Activated CD8-positive, alpha-beta memory T cell treated with anti-CD3 and anti-CD28 coated beads for 1 hour (primary cell): ENCODE results near the gene AKAP13.

Experiments
- DNase-seq, 2 donors: peaks; one replicate each; pipeline ENCODE4 v3.0.0-alpha.2; 2020; ENCODE audit warnings: low read depth in 1 of 2; ENCODE audit errors: extremely low read depth in 1 of 2

The AKAP13 gene

GRCh38 chr15:85745023-85745422 lies 364.6 kb downstream of the AKAP13 start:
- no peak for DNase-seq

- no peak for DNase-seq
These were observed 365.2 kb downstream of the AKAP13 start for GRCh38 chr15:85745525-85746150.

GRCh38 chr15:85746641-85747040 lies 366.2 kb downstream of the AKAP13 start:
- DNase-seq, result no peak

GRCh38 chr15:85748176-85748575 lies 367.8 kb downstream of the AKAP13 start:
- no peak for DNase-seq

GRCh38 chr15:85748729-85749128 lies 368.3 kb downstream of the AKAP13 start:
- no peak for DNase-seq

DNA sequence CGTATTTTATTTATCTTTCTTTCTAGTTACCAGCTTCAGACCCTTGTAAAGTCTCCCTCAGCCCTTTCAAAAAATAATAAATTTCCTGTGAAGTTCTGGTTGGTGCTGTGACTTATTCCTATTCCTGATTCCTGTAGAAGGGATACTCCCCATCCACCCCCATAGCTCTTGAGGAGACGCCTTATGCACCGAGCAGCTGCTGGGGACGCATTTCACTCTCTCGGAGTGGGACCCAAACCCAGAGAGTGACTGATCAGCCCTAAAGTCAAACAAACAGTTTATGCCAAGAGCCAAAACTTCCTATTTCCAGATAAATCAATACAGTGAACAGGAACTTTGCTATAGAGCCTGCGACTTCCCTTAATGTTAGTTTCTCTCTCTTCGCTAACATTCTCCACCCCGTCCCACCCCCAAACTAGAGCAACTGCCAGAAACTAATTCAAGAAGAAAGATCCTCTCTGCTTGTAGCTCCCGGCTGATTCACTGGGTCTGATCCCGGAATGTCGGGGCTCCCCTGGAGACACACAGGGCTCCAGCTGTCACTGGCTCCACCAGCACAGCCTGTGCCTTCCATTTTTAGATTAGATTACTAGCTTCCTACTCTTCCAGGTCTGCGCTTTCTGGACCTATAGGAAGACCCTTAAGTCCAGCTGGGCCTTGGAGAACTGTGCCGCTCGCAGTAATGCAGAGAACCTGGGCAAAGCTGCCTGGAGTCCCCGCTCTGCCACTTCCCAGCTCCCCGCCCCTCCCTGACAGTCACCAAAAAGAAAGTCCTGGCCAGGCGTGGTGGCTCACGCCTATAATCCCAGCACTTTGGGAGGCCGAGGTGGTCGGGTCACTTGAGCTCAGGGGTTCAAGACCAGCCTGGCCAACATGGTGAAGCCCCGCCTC lies 369.1 kb downstream of the AKAP13 start:
- no peak for DNase-seq

DNA sequence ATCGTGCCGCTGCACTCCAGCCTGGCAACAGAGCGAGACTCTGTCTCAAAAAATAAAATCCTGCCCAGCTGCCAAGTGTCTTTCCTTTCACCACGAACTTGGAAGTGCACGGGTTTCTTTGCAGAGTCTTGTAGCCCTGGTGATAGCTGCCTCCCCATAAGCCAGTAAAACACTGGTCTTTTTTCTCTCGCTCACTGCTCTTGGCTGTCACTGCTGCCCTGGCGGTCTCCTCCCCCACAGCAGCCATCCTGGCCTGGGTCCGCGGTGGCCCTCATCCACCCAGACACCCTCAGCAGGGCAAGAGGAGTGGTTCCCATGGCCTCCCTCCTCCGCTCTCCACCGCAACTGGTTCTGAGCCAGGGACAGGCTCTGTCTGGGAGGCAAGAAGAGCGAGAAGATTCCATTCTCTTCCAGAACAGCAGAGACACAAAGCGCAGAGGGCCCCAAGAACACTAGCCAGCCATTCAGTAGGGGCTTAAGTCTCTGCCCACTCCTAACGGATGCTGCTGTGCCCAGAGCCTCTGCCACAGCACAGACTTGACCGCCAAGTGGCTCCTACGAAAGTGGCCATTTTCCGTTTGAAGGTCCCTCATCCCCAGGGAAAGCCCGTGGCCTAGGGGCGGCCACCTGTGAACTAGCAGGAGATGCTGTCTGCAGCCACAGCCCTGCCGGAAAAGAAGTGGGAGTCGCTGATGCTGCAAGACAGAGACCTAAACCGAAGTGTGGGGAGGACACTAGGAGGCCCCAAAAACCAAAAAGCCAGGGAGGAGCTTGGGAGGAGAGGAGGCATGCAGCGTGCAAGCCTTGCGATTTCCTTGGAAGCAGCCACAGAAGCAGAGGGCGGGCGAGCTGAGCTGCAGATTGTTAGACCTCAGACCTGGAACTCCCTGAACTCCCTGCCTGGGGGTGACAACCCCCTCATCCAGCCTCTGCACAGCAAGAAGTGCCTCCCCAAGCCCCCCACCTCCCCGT lies 370.2 kb downstream of the AKAP13 start:
- no peak for DNase-seq

- no peak for DNase-seq
These were observed 371.1 kb downstream of the AKAP13 start for GRCh38 chr15:85751291-85752123.

- DNase-seq, result no peak
These were observed 371.7 kb downstream of the AKAP13 start for GRCh38 chr15:85752124-85752475.

DNA sequence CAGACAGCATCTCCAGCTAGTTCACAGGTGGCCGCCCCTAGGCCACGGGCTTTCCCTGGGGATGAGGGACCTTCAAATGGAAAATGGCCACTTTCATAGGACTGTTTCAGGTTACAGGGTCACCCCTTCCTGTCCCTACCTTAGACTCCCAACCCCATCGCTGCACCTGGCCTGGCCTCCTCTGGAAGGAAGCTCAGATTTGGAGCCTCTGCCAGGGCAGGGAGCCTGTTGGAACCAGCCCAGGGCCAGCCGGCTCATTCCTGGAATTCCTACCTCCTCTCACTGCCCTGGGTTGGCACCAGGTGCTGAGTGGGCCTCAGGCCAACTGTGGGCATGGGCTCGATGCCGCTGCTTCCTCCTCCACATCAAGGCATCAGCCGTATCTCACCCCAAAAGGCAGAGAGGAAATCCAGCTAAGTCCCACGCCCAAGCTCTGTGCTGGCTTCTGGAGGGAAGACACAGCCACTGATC lies 372.1 kb downstream of the AKAP13 start:
- DNase-seq, result no peak

DNA sequence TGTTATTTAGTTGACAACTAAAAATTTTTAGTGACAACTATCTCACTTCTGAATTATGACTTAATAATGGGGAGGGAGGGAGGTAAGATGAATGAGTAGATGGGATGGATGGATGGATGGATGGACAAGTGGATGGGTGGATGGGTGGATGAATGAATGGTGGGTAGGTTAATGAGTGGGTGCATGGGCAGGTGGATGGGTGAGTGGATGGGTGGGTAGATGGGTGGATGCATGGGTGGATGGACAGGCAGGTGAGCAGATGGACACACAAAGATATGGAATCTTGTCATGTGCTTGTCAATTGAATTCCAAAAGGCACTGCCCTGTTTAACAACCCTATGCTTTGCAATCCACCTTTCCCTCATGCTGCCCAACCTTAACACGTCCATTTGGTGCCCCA lies 372.9 kb downstream of the AKAP13 start:
- DNase-seq, result no peak

DNA sequence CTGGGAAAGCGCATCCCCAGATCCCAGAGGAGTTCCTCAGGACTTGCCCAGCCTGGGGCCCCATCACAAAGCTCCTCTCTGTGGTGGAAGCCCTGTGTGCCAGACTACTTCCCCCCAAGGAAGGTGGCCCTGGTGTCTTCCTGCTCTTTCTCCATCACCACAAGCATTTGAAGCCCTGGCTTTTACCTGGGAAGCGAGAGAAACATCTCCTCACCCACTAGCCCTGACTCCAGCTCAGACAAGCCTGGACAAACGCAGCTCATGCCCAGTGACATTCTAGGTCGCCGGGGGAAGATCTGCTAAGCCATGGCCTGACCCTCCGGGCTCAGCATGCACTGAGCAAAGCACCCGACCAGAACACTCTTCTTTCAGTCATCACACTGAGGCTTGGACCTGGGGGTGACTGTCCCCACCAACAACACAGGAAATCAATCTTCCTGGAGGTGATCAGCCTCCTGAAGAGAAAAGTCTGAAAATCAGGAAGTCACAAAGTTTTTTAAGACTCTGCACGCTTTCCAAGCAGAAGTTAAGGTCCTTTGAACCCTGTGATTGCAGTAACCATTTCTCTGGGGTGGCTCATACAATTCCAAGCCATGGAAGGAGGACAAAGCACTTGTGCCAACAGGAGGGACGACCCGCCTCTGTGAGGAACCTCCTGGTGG lies 373.5 kb downstream of the AKAP13 start:
- DNase-seq, result no peak

DNA sequence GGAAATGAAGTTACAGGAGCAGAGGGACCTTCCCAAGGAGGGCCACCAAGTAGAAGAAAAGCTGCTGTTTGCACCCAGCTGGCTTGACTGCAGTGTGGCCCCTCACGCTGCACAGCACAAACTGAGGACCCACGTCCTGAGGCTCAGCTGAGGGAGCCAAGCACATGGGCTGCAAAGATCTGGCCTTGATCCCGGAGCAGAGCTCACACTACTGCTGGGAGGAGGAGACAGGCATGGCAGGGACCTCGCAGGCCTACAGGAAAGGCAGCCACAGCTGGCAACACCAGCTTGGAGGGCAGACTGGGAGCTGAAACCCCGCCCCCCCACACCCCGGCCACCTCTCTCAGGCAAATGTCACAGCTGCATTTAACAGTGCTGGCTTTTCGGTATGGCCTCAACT lies 374.6 kb downstream of the AKAP13 start:
- no peak for DNase-seq

- no peak for DNase-seq
These were observed 375.1 kb downstream of the AKAP13 start for GRCh38 chr15:85755471-85755870.

DNA sequence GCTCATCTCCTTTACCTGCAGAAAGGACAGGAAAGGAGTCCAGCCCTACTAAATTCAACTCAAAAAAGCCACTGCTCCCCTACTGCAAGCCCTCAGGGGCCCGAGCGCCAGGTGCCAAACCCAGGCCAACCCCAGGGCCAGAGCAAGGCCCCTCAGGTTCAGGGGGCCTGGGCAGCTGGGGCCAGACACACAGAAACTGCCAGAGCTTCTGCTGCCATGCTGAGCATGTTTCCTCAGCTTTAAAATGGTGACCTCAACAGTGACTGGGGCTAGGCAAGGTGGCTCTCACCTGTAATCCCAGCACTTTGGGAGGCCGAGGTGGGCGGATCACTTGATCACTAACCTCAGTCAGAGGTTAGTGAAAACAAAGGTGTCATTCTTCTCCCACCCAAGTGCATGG lies 375.5 kb downstream of the AKAP13 start:
- DNase-seq, result no peak

DNA sequence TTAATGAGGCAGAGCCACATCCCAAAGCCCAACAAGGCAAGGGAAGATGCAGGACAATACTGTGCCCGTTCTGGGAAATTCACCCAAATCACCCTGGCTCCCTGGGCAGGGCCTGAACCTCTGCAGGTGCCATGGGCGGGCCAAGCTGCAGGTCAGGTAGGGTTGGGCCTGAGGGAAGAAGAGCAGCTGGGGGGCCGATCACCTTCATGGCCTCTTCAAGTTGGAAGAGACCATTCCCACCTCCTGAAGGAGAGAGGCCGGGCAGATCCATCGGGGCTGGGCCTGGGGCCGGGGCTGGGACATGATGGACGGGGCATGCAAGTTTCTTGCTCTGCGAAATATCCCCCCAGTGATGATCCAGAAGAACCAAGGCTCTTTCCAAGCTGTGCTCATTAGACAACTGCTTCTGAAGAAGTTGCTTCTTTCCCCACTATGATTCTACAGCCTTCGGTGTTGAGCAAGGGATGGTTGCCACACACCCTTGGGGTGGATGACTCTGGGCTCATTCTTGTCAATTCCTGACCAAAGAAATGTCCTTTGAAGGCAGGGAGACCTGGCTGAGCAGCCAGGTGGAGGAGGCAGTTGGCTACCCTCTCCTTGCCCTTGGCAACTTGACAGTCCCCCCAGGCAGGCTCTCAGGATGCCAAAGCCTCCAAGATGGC lies 376.1 kb downstream of the AKAP13 start:
- DNase-seq, result no peak

- DNase-seq, result no peak
These were observed 376.9 kb downstream of the AKAP13 start for GRCh38 chr15:85757073-85757938.

DNA sequence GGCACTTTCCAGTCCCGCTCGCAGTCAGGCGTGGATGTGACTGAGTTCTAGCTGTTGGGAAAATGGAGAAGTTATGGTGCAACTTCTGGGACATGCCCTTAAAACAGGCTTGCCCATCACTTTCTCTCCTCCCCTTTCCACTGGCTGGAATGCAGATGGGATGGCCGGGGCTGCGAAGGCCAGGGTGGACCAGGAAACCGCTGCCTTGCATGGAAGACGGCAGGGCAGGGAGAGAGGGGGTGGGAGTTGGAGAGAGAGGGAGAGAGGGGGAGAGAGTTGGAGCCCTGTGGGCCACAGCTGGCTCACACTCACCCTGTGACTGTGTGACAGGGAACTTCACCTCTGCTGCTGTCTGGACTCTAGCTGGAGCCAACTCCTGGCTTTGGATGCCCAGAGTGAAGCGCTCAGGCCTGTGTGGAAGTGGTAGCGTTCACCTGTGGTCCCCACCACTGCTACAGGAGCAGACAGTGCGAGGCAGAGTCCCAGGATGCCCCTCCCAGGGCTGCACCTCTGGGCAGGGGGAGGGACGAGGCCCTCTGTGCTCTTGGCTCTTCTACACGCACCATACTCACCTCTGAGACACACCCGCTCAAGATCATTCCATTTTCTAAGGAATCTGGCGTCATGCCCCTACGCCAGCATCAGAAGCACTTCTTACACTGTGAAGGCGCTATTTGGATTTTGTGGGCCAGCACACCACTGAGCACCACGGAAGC lies 377.7 kb downstream of the AKAP13 start:
- no peak for DNase-seq
